GM18870 (cell line): ENCODE results near the gene PDE4B.

Experiments
- ATAC-seq: cut with Tn5 transposase; IDR thresholded peaks from one replicate; pipeline ENCODE4 v1.9.1; 2021; ENCODE audit warnings: moderate library complexity; ENCODE audit not compliant: unreplicated experiment

The PDE4B gene

DNA sequence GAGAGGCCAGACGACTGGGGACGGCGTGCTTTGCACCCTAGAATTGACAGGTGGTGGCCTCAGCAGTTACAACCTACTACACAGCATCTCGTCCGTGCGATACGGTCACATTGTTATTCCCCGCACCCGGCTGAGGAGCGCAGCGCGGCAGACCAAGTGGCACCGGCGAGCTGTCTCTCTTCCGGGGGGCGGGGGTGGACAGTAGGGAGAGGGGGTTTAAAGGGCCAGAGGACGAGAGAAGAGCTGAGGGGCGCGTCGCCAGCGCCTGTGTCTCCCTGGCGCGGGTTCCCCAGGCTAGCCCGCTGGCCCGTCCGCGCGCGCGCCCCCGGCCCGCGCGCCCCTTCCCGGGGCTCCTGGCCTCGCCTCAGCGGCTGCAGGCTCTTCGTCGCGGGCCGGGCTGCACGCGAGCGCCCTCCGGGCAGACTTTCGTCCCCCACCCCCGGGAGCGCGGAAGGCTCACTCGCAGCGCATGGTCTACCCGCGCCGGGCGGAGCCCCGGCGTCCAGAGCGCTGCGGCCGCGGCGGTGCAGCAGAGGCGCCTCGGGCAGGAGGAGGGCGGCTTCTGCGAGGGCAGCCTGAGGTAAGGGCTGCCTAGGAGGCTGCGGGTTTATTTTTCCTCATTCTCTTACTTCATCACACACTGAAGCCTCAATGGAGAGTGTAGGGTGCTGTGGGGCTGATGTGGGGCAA is at the start of gene PDE4B:
PDE4B (plus strand) TSS at position 227 of the 690 bp plus-strand sequence.
- no peak for ATAC-seq

DNA sequence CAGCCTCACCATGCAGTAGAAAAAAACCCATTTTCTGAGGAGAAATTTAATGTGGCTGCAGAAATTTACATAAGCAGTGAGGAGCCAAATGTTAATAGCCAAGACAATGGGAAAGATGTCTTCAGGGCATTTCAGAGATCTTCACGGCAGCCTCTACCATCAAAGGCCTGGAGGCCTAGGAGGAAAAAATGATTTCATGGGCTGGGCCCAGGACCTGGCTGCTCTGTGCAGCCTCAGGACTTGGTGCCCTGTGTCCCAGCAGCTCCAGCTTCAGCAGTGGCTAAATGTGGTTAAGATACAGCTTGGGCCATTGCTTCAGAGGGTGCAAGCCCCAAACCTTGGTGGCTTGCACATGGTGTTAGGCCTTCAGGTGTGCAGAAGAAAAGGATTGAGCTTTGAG is 48.0 kb upstream of the PDE4B start:
- ATAC-seq, result no peak

DNA sequence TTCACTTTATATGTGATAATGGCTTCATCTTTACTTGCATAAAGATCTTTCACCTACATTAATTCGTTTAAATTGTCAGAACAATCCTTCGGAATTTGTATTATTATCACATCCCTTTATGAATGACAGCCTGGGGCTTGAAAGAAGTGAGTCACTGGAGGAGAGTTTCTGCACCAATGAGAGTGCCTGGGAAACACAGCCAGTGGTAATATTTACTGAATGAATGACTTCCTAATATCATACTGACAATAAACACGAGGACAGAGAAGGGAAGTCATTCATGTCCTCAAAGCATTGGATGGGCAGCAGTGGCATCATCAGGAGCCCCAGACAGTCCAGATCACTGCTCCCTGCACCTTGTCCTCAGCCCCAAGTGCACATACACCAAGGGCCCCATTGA is 40.7 kb upstream of the PDE4B start:
- no peak for ATAC-seq

DNA sequence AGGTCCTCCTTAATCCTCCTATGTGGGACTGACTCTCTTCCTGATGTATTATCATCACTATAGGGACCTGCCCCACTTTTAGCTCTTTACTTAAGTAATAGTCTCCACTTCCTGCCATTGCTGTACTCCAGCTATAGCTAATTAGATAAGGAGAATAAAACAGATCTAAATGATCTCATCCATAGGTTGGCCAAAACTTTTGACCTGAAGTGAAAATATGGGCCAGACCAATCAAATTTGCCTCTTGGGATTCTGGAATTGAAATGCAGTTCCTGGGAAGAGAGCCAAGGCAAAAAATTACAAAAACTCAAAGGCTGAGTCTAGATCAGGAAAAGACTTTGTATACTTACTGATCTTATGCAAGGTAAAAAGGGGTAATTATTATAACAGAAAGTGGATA is 36.1 kb upstream of the PDE4B start:
- no peak for ATAC-seq

DNA sequence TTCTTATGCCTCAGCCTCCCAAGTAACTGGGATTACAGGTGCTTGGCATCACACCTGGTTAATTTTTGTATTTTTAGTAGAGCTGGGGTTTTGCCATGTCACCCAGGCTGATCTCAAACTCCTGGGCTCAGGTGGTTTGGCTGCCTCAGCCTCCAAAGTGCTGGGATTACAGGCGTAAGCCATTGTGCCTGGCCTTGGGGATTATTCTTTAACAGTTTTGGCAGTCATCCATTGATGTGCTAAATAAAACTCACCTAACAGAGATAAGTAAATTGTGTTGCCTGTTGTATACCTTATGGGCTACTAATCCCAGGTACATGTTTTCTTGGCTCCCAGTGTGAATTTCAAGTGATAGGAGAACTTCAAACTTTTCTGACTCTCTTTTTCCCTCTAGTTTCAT is 35.2 kb upstream of the PDE4B start:
- no peak for ATAC-seq

DNA sequence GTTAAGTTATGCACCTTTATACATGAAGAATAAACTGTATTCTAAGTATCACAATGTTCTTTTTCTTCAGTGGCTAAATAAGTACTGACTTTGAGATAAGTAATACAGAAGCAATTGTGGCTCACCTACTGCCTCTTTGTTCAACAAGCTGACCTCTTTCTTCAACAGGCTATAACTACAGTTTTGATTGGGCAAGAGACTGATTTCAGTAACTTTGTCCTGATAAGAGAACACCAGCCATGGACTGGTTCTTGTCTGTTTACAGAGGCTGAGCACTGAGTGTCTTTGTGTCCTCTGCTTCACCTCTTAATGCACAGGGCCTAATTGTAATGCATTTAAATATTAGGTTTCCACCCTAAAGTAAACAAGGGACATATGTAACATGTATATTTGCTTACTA is 34.6 kb upstream of the PDE4B start:
- ATAC-seq, result no peak

DNA sequence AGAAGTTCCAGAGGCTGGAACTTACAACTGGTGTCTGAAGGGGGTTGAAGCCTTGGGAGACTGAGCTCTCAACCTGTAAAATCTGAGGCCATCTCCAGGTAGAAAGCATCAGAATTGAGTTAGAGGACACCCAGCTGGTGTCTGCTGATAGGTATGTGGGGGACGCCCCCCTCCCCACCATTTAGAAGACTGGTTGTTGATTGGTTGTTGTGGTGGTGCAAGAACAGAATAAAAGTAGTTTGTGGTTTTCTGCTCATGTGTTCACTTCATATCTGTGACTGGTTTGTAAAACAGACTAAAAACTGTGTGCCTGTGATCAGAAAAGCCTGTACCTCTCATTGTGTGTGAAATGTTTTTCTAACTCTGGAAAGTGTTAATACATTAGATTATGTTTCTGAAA is 33.2 kb upstream of the PDE4B start:
- ATAC-seq, result no peak

DNA sequence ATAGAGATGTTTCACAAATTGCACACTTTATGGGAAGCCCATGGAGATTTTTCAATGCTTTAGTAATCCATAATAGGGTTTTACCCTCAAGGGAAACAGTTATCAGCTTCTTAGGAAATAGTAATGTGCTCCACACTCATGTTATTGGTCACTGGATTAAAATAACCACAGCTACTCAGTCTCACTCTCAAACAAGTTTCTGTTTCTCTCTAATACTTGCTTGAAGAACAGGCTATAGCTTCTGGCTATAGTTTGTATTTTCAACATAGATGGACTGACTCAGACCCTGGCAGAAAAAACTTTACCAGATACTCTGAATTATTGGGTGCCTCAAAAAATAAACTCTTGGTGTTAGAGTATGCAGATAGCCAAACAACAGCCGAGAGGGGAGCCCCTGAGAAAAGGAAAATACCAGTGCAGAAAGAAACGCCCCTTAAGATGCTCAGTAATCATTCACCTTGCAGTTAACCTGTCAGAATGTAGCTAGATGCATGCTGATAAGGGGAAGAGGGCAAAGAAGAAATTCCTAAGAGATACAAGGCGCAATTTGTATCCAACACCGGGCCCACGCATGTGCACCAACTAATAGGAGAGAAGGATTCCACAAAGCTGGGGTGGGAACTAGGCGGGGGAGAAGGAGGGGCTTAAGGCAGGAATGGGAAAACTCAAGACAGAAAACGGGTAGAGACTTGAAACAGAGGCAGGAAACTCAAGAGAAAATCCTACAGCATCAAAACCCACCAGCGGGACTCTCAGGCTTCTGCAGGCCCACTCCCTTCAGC is 30.4 kb upstream of the PDE4B start:
- peak; percentile 93 for ATAC-seq

DNA sequence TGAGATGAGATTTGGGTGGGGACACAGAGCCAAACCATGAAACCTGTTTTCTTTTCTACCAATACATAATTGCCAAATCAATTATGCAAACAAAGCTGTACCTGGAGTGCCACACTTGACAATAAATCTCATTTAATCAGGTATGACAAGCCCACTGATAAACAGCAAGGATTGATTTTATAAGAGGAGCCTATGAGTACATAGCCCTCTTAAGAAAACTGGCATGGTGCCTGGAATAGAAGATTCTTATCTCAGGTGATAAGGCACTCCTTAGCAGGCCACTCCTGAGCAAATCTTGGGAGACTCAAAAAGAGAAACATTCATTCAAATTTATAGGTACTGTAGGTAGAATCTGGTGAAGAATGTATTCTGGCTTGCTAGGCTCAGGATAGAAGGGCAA is 28.6 kb upstream of the PDE4B start:
- ATAC-seq, result no peak

DNA sequence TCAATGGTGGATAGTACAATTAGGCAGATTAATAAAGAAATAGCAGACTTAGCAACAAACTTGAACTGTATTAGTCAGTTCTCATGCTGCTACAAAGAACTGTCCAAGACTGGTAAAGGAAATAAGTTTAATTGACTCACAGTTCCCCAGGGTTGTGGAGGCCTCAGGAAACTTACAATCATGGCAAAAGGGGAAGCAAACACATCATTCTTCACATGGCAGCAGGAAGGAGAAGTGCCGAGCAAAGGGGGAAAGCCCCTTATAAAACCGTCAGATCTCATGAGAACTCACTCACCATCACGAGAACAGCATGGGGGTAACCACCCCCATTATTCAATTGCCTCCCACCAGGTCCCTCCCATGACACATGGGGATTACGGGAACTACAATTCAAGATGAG is 27.1 kb upstream of the PDE4B start:
- no peak for ATAC-seq

DNA sequence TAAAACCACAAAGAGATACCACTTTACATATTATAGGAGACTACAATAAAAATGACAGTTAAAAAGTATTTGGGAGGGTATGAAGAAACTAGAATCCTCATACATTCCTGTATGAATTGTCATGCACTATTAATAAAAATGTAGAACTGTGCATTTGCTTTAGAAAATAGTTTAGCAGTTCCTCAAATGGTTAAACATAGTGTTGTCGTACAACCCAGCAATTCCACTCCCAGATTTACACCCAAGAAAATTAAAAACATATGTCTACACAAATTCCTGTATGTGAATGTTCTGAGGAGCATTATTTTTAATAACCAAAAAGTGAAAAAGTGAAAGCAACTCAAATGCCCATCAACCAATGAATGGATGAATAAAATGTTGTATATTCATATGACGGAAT is 23.1 kb upstream of the PDE4B start:
- ATAC-seq, result no peak

DNA sequence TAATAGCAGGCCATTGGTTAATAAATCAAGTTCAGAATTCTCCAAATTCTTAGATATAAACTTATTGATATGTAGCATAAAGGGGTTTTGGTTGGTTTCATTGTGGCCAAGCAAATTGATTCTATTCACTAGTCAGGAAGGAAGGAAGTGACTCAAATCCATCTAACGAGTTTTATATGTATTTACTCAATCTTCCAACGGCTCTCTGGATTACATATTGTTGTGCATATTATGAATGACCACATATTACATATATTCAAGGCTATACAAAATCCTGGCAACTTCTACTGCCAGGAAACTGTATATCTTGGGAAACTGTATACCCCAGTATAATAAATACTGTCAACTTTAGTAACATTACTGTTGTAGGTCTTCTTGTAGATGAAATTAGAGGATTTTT is 20.1 kb upstream of the PDE4B start:
- no peak for ATAC-seq

DNA sequence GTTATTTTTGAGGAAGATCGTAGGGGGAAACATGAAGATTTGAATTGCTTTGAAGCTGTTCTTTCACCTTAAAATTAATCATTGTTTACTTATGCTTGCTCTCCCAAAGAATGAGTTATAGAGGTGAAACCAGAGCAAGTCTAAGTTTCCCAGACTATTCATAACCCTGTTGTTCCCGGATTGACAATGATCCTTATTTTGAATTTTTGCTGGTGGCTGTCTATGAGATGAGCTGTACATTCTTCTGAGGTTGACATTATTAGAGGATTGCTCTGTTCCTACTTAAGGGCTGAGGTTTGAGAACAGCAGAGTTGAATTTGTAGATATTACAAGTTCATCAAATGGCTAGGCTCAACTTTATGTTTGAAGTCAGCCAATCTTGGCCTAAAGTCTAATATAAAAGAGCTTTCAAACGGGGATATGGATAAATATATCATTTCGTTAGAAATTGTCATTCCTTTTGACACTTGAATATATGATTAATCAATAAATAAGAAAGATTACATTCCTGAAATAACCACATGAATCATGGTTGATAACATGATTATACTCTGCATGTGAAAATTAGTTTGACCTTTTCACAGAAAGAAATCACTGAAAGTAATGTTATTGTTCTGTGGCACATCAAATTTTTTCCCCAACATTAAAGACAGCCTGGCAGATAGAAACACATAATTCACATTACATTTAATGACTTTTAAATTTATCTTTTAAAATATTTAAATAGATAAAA is 19.1 kb upstream of the PDE4B start:
- ATAC-seq, result no peak

DNA sequence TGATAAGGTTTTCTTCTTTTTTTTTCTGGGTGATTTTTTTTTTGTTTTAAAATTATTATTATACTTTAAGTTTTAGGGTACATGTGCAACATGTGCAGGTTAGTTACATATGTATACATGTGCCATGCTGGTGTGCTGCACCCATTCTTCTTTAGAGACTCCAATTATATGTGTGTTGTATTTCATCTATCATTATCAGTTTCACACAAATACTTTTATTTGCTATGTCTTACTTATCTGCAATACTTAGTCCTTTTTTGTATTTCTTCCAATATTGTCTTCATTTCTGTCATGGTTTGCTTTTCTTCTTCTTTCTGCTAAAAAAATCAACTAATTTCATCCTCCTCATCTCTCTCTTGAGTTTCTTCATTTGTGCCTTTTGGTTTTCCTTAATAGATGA is 3.9 kb upstream of the PDE4B start:
- no peak for ATAC-seq

DNA sequence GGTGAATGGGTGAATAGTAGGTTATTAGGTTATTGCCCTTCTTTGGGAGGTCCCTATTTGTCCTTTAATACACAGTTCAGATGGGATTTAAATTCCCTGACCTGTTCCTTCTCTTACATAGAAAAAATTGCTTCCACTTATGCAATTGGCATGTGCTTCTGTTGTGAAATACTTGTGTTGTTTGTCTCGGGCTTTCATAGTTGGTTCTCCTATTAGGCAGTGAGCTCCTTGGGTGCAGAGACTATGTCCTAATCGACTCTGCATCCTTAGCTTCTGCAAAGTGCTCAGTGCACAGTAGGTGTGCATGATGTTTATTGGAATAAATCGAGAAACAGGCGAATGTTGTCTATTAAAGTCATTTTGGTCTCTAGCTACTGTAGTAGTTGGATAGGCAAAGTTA is 1.3 kb upstream of the PDE4B start:
- ATAC-seq, result no peak

DNA sequence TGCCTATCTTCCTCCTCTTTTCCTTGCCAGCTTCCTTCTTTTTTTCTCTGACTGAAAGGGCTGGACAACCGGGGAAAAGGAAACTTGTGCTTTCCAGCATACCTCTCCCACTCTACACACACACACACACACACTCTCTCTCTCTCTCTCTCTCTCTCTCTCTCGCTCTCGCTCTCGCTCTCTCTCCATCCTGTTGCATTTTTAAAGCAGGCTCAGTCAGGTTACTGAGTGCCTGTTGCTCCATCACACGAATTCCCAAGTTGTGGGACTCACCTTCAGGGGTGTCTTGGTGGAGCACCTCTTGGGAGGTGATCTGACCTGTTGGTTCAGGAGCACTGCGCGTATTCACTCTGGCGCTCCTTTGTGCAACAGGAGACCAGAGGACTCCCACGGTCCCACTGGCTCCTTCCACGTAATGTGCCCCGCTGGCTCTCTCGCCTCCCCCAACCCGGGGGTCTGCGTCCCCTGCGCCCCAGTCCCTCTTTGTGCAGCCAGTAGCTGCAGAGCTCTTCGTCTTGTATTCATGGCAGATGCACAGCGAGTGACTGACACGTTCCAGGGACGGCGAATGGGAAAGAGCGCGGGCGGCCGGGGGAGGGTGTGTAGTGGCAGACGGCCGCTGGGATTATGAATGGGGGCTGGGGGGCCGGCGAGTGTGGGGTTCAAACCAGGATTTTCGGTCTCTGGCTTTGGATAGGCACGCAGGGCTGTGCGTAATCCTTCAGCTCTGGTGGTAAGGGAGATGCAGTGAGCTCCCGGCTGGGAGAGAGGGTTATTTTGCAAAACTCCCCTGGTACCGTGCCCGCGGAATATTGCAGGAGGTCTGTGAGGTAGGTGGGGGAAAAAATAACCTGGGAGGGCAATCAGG is 660 bp upstream of the PDE4B start:
- ATAC-seq, result no peak

DNA sequence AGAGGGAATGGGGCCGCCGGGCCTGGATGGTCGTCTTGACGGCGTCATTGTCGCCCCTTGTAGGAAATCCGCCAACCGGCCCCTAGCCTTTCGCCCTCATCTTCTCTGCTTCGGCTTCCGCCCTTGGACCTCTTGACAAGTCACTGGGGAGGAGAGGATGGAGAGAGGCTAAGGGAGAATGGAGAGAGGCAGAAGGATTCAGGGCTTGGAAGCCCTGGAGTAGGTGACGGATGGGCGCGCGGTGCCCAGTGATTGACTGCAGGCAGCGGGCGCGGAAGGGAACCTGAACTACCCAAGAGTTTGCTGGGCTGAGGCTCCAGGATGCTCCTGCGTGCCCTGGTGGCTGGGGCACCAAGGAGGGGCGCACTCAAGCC is 651 bp downstream of the PDE4B start:
- ATAC-seq, result no peak

DNA sequence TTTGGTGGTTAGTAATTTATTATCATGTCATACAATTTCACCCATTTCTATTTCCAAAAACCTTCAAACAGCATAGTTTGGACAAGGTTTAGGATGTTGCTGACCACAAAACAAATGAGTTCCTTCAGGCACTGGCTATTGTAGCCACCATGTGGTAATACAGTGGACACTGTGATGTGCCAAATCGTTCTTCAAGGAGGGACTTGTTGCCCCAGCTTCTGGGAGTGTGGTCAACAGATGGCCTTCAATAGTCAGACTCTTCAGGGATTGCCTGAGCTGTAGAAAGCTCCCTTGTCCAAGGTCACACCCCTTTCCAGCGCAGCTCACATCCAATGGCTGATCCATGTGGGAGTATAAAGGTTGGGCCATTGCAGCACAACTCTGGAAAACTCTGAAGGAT is 2.6 kb downstream of the PDE4B start:
- ATAC-seq, result no peak

DNA sequence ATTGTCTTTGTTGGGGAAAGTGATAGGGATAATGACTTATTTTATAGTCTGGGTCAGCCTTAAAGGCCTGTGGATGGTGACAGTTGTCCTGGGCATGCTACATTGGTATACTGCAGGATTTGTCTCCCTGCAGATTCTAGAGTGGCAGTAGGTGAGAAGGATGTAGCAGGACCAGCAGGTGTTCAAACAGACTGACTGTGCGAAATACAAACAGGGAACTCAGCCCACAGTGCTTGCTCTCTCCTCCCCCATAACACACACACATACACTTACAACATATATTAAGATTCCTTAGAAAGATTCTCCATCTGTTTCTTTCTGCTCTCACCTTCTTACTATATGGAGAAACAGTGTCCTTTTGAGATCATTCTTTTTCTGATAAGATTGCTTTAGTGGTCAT is 6.9 kb downstream of the PDE4B start:
- ATAC-seq, result no peak

DNA sequence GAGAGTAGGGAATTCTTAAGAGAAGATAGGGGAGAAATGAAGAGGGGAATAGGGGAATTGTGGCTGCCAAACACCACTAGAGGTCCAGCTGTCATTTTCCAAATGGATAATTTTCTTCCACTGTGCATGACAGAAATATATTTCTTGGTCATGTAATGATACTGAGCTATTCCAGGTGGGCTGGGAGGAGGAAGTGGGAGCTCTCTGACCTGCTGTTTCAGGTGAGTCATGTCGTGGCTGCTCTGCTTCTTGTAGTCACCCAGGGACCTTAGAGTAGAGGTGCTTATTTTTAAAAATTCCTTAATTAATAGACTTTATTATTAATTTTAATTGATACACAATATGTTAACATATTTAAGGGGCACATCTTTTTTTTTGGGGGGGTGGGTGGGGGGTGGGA is 11.9 kb downstream of the PDE4B start:
- no peak for ATAC-seq

DNA sequence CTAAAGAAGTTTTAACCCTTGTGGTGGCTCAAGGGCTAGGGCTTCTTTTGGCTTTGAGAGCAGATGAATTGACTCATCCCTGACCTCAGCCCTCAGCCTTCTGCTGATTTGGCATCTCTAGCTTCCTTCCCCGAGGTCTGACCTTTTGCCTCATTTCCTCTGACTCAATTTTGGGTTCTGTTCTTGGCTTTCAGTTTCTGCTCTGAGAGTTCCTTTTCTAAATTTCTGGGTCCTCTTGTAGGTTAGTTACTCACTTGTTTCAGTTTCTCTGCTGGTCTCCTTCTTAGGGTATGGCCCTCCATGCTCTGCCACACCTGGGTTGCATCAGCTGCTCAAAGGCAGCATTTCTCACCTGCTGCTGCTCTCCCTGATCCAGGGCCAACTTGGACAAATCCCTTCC is 19.4 kb downstream of the PDE4B start:
- ATAC-seq, result peak; percentile 99
